T1000 (cell line): ENCODE results near the gene SCN9A.
"Not testable (repeated sequence)": the region's sequence is repeated elsewhere in the genome, so short reads cannot be mapped to it uniquely, and the experiment has no call there.

Experiments used
- DNase-seq: peaks from one replicate; lab custom pipeline; 2025; ENCODE audit warnings: mixed read lengths; lab: John Stamatoyannopoulos, UW

SCN9A gene

DNA sequence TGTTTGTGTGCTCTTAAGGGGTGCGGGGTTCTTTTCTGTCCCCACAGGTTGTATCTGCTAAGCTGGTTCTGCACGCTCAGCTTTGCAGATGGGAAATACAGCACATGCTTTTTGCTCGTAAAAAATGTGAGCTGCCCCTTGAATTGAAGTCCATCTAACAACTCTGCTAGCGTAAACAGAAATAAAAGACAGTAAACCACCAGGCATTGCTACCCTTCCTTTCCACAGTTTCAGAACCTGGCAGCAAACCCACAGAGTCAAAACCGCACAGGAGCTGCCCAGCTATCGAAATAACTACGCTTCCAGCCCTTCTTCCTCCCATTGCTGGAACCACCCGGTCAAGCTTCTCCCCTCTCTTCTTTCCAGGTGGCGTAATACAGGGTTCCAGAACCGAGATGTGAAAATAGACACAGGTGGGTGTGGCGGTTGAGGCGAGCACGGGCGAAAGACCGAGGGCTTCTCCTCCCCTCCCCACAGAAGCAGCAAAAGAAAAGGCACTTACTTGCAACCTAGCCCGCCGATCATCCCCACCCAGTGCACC is 479 bp downstream of the SCN9A start:
- no peak for DNase-seq

GRCh38 chr2:166373951-166374350 is 1.8 kb downstream of the SCN9A start:
- DNase-seq, result peak; percentile 56

DNA sequence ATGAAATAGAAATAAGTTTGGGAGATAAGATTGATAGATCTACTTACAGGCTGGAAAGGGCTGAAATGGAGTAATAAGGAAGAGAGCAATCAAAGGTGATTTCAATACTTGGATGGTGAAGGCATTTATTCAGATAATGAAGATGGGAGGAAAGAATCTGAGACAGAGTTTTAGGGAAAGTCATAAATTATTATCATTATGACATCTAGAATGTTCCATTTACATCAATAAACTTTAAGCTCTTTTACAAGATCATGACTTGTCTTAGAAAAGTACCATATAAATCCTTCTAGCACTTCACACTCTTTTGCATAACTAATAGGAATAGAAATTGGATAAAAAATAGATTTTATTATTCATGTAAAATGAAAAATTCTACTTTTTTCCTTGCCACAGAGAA is 2.2 kb downstream of the SCN9A start:
- no peak for DNase-seq

GRCh38 chr2:166373105-166373504 is 2.6 kb downstream of the SCN9A start:
- no peak for DNase-seq

- no peak for DNase-seq
Observed at GRCh38 chr2:166372046-166372445, 3.7 kb downstream of the SCN9A start.

GRCh38 chr2:166365803-166366420 is 9.8 kb downstream of the SCN9A start:
- no peak for DNase-seq

DNA sequence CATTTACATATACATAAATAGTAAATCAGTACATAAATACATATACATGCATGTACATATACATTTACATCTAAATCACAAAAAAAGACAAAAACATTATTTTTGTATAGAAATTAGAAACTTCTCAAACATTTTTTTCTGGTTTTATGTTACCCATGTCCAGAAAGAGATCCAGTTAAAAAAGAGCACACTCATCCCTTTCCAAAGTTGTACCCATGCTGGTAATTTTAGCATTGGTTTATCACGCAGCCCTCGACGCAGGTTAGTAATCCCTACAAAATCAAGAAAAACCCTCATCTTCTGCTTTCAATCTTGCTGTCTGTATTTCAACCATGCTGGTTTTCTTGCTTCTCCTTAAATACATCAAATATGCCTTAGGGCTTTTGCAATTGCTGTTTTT is 10.5 kb downstream of the SCN9A start:
- no peak for DNase-seq

- DNase-seq, result no peak
Observed at GRCh38 chr2:166364476-166365161, 11.1 kb downstream of the SCN9A start.

- DNase-seq, result no peak
Observed at GRCh38 chr2:166361351-166362153, 14.2 kb downstream of the SCN9A start.

DNA sequence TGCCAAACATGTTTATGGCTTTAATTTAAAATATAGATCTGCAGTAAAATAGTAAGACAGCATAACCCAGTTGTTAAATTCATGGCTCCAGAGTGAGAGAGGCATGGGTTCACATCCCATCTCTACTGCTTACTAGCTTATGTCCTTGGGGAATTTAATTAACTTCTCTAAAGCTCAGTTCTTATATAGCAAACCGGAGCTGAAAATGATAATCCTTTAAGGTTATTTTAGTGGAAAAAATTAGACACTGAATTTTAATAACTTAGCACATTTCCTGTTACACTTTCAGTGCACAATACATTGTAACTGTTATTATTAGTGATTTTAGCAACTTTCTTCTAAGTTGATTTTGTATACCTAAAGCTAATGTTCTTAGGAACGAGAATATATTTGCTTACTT is 14.8 kb downstream of the SCN9A start:
- no peak for DNase-seq

DNA sequence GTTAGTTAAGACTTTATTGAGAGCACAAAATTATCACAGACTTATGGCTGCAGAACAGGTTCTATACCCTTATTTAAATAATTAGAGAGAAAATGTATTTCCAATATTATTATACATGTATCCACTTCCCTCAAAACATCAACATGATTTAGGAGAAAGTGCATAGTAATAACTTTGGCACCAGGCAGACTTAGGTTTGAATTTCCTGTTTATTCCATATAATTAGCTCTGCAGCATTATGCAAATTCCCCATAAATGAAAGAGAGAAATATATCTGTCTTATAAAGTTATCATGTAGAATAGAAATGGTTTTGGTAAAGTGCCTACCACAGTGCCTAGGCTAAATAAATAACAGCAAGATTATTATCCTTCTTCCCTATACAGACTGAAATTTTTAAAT is 15.3 kb downstream of the SCN9A start:
- DNase-seq, result no peak

DNA sequence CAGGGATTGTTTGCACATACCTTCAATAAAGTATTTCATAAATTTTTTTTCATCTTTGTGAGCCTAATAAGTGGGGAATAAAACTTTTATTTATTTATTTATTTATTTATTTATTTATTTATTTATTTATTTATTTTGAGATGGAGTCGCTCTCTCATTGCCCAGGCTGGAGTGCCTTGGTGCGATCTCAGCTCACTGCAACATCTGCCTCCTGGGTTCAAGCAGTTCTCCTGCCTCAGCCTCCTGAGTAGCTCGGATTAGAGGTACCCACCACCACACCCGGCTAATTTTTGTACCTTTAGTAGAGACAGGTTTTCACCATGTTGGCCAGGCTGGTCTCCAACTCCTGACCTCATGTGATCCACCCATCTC is 17.8 kb downstream of the SCN9A start:
- not testable (repeated sequence) for DNase-seq

DNA sequence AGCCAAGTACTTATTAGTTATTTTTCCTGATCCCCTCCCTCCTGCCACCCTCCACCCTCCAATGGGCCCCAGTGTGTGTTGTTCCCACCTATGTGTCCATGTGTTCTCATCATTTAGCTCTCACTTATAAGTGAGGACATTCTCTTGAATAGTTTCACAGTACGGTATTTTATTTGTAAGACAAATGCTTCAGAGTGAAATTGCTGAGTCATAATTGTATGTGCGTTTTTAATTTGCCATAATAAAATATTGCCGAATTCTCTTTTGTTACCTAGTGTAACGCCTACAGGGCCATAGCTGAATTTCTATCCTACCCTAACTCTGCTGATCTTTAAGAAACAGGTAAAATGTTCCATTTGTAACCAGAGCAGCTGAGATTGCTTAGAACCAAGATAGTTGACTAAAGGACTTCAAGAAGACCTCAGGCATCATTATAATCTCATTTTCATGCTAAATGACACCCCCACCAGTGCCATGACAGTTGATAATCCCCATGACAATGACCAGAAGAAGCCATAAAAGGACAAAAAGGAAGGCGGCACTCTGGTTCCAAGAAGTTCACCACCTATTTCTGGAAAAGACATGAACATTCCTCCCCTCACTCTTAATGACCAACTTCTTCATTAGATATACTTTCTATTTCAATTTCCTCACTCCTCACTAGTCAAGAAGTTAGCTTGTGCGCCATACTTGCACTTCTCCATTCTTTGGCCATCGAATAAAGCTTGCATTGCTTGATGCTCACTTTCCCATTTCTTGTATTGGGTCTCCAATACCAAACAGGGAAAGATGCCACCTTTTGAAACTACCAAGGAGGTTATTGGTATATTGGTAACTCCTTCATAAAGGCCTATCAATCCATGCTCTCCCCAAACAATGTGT is 18.4 kb downstream of the SCN9A start:
- DNase-seq, result no peak

DNA sequence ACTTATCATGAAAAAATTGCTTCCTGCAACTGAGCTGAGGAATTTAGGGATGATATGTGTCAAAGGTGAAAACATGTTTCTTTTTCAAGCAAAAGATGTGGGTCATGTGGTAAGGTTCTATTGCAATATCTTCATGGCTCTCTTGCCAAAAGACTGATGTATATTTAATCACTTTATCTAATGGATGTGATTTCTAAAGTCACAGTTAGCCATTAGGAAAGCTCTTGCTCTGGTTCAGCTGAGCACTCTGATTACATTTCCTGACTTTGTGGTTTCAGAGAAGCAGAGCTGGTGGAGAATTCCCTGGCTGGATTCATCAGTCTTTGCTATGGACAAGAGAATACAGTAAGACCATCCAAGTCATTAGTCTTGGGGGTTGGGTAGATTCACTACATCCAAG is 24.4 kb downstream of the SCN9A start:
- DNase-seq, result no peak

GRCh38 chr2:166350525-166350924 is 25.2 kb downstream of the SCN9A start:
- DNase-seq, result no peak

GRCh38 chr2:166344286-166345113 is 31.2 kb downstream of the SCN9A start:
- no peak for DNase-seq

DNA sequence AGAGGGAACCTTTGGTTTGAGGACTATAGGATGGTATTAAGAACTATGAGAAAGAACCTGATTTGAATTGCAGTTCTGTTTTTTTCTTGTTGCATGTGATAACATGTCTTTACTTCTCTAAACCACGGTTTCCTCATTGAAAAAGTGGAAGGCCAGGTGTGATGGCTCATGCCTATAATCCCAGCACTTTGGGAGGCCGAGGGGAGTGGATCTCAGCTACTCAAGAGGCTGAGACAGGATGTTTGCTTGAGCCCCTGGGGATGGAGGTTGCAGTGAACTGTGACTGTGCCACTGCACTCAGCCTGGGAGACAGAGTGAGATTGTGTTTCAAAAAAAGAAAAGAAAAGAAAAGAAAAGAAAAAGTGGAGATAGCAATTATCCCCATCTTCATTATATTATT is 32.3 kb downstream of the SCN9A start:
- no peak for DNase-seq

- no peak for DNase-seq
Observed at GRCh38 chr2:166341426-166341825, 34.3 kb downstream of the SCN9A start.

DNA sequence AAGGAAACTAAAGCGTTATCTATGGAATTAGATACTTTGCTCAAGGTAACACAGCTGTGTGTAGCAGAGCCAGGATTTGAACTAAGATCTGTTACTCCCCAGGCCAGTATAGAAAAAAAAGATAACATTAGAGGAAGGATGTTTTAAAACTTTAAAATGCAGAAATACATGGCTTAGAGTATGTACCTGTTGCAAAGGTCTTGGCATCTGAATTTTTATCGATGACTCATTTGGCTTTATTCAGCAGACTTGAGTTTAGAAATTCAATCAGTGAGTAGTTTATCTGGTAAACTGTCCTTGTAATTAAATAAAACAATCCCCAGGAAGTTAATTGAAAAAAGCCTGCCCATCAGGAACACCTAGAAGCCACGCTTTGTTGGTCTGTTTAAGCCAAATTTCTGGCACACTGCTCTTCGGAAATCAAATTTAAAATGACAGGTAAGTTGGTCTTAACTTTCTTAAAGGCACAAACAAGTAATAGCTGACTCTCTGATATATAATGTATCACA is 36.9 kb downstream of the SCN9A start:
- DNase-seq, result no peak

DNA sequence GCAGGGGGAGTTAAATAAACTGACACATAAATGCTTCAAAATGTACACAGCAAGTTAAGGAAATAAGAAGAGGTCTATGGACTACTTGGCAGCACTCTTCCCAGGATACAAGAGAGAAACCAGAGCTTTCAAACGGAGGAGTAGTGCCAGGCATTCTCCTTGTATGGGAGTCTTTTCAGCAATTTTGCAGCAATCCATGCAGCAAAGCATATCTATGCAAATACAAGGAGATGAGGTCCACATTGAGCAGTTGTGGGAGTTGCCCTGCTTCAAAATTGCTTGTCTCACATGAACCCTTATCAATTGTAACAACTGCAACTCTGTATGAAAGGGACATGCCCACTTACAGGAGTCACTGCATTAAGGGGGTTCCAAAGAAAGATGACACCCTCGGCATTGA is 37.8 kb downstream of the SCN9A start:
- DNase-seq, result no peak

DNA sequence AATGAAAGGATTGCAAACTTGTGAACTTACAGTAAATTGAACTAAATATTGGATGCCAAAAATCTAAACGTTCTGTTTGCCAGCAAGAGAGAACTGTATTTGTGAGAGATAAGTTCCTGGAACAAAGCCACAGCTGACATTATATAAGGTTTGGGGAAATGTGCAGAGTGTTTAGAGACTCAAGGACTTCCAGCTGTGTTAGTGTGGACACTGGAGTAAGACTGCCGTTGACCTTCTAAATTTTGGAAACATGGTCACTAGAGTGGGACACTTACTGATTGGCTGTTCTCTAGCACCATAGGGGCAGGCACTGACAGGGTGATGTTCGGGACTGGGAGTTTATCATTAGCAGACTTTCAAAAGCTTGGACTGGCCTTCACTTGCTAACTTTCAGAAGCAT is 40.5 kb downstream of the SCN9A start:
- DNase-seq, result no peak
